Measurements from ENCODE around the gene SUMO1.
"Not testable (repeated sequence)": the region's sequence is repeated elsewhere in the genome, so short reads cannot be mapped to it uniquely, and the experiment has no call there.

SUMO1 gene

GRCh38 chr2:202238234-202239197 lies at the start of gene SUMO1:
SUMO1 (minus strand) TSS chr2:202238597; CDS start chr2:202238451, 146 bp downstream.
- peak; percentile 91 for DNase-seq

GRCh38 chr2:202286595-202286994 lies 48.2 kb upstream of the SUMO1 start:
- no peak for DNase-seq

DNA sequence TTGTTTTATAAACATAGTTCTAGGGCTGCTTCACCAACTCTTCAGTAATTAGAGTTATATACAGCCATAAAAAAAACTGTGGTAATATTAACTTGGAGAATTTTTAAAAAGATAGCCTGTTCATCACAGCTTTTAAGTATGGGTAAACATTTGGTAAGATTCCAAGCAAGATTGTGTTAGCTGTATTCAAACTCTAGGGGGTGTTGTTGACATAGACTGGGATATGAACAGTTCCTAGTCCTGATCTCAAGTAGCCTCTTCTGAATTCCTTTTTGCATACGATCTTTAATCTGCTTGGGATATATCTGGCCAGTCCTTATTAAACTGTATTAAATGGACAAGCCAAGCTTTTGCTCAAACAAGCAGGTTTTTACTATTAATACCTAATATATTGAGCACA lies 40.5 kb upstream of the SUMO1 start:
- DNase-seq: no peak

- no peak for DNase-seq
These were observed 39.8 kb upstream of the SUMO1 start for GRCh38 chr2:202278036-202278760.

GRCh38 chr2:202276078-202276720 lies 37.8 kb upstream of the SUMO1 start:
- not testable (repeated sequence) for DNase-seq

DNA sequence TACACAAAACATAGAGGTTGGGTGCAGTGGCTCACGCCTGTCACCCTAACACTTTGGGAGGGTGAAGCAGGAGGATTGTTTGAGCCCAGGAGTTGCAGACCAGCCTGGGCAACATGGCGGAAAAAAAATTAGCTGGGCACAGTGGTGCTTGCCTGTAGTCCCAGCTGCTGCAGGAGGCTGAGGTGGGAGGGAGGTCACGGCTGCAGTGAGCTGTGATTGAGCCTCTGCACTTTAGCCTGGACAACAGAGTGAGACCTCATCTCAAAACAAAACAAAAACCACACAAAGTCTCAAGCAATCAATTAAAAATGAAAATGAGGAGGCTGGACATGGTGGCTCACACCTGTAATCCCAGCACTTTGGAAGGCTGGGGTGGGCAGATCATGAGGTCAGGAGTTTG lies 32.1 kb upstream of the SUMO1 start:
- DNase-seq: no peak

- DNase-seq: no peak
These were observed 31.2 kb upstream of the SUMO1 start for GRCh38 chr2:202269585-202269984.

DNA sequence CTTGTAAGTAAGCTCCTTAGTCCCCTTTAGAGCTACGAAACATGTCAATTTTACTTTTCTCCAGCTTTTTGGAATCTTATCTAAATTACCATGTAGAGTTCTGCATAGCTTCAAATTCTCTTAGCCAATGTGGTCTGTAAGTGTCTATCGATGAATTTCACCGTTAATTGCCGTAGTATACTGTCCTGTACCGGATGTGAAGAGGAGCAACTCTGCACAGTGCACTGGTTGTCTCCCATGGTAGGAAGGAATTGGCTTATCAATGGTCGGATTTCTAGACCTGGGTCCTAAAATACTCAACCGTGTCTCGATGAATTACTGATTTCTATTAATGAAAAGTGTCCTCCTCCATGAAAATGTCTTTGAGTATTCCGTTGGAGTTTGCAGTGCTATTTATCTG lies 29.1 kb upstream of the SUMO1 start:
- peak; percentile 20 for DNase-seq

DNA sequence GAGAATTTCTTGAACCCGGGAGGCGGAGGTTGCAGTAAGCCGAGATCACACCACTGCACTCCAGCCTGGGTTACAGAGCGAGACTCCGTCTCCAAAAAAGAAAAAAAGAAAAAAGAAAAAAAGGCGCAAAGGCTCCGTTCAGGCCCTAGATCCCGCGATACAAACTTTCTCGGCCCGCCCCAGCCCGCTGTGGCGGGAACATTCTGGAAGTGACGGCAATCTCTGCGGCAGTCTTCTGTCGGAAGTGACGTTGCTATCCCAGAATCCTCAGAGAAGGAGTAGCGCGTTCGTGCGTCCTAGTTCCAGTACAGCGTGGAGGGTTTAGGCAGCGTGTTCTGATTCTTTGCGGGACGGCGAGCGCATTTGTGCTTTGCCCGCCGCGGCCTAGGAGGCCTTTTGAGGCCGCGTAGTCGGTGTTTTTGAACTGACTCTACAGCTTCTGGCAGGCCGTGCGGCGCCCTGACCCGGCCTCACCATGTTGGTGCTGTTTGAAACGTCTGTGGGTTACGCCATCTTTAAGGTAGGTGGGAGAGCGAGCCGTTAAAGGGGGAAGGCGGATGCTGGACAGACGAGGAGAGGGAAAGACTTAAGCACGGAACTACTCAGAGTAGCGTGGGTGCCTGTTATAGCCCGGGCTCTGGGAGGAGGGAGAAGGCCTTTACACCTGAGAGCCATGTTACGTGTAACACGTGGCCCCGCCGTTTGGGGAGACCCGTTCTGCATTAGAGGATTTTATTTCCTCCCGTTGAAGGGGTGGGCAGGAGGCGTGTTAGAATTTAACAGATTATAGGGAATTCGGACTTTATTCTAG lies 27.3 kb upstream of the SUMO1 start, which contains the start of gene NOP58:
Gene NOP58, plus strand, starts transcription at position 297 of the 811 bp plus-strand sequence. Its CDS starts 179 bp downstream, at position 476.
- DNase-seq: peak; percentile 85

GRCh38 chr2:202261531-202261930 lies 23.1 kb upstream of the SUMO1 start:
- DNase-seq: no peak

- DNase-seq: no peak
These were observed 13.1 kb upstream of the SUMO1 start for GRCh38 chr2:202251494-202251893.

DNA sequence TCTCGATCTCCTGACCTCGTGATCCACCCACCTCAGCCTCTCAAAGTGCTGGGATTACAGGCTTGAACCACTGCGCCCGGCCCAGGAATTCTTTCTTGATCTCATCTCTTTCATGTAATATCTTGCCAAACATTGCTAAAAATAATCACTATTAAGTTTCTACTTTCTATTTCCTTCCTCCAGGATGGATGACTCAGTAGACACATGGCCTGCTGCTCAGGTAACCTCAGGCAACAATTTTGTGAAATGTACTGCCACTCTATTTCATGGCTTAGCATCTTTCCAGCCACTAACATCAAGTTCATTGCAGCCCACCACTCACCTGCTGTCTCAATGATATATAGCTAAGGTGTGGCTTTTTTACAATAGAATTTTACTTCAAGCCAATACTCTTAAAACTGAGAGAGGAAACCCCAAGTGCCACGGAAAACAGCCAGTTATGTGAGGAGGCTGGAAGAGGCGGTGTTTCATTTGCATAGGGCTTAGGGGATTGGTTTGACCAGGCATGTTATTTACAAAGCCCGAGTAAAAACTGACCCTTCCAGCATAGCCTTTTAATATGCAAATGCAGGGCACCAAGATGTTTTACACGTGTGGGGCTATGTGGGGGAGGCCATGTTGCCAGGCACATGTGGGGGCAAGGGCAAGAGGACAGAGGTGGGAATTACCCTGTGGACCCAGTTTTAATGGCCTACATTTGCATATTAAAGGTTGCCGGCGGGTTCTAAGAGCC lies 11.3 kb upstream of the SUMO1 start:
- no peak for DNase-seq

- DNase-seq: not testable (repeated sequence)
These were observed 9.3 kb upstream of the SUMO1 start for GRCh38 chr2:202247710-202248109.

DNA sequence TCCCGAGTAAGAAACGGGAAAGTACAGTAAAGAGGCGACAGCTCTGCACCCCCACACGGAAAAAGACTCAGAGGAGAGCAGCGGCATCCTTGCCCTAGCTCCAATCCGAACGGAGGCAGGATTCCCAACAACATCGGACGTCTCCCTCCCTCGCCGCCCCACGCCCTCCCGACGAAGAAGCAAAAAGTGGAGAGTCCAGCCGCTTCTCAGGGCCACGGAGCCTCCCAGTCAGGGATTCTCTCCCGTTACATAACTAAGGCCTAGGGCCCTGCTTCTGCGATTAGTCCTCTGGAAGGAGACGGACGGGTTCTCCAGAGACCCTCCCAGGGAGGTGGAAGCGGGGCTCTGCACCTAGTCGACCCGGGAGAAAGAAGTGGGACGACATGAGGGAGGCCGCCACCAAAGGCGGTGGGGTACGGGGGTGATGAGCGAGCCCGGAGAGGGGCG lies 587 bp downstream of the SUMO1 start:
- peak; percentile 2 for DNase-seq

- DNase-seq: no peak
These were observed 16.5 kb downstream of the SUMO1 start for GRCh38 chr2:202221873-202222272.

DNA sequence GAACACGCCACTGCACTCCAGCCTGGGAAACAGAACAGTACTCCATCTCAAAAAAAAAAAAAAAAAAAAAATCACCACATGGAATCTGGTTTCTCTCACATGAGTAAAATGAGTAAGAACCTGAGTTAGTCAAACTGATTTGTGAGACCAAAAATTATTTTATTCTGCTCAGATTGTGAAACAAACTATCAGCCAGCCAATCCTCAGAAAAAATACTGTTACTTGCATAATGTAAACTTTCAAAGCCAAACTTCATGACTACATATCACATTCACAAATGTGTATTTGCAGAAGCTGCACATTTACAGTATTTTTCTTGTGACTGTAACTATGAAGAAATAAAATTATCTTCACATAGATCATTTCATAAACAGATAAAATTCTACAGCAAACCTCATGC lies 23.2 kb downstream of the SUMO1 start:
- no peak for DNase-seq

DNA sequence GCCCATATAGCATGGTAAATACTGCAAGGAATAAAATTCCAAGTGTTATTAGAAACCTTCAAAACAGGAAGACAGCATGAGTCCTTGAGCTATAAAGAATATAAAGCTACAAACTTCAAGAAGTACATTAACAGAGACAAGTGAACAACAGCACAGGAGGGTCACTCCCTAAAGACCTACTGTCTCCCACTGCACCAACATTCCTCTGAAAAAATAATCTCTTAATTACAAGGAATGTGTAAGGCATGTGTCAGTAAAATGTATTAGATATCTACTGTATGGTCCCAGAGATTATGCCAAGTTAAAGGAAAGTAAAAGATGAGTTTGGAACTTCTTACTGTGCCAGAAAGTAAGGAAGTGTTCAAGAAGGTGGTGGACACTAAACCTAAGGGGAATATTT lies 29.9 kb downstream of the SUMO1 start:
- no peak for DNase-seq

DNA sequence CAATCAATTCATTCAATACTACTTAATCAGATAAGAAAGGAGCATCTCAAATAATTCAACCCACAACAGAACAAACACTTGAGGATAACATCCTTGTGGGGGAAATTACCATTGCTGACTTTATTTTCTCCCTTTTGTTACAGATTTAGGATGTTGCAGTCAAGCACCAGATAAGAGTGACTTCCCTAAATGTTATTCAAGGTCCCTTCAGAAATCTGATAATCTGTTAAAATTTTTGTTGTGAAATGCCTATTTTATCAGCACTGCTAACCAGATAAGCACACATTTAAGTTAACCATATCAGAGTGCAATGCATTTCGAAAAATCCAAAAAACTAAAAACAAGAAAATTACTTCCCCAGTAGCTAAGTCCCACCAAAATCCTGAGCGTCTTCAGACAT lies 33.5 kb downstream of the SUMO1 start:
- DNase-seq: no peak

DNA sequence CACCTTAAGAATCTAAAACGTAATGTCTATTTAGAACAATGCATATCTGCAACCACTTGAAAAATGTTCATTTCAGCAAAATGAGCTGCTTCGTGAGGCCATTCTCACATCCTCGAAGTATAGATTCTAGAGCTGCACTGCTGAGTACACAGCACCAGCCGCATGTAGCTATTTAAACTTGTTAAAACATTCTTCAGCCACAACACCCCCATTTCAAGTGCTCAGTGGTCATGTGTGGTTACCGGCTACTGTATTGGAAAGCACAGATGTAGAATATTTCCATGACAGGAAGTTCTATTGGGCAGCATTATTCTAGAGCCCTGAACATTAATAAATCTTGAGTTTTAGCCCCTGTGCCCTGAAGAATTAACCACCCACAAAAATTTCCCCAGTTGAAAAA lies 35.0 kb downstream of the SUMO1 start:
- no peak for DNase-seq

- DNase-seq: no peak
These were observed 36.9 kb downstream of the SUMO1 start for GRCh38 chr2:202201220-202202160.
